GM12878 (cell line): ENCODE data around the gene GFRA1. TPM values are rescaled to one million over a fixed set of nuclear protein-coding genes. Genes with fewer than 3 reads are reported as not detected.

Experiments used
- ATAC-seq: fragments of 200-7000 bp; cut with Tn5 transposase; 3 replicates; pipeline ENCODE4 v1.9.1; 2020; ENCODE audit warnings: mild to moderate bottlenecking, moderate library complexity
- BruUV-seq: library from RNA; stranded (reverse); fragments of 400-500 nt; replicated peaks from 2 replicates; lab custom pipeline; 2021; lab: Mats Ljungman, UMichigan
- CTCF ChIA-PET: fragments of 300-600 bp; sonication (Branson Sonifier 250); formaldehyde crosslinking; extraction: SDS; loops from one replicate; lab custom pipeline; 2021; ENCODE audit warnings: inconsistent platforms; lab: Yijun Ruan, JAX
- POLR2A ChIA-PET: fragments of 350-600 bp; formaldehyde crosslinking; extraction: SDS; loops from one replicate; lab custom pipeline; 2021; ENCODE audit warnings: inconsistent platforms; lab: Charles Lee
- RAD21 ChIA-PET: fragments of 300-600 bp; sonication (Branson Sonifier 250); formaldehyde crosslinking; loops from one replicate; lab custom pipeline; 2023; ENCODE audit warnings: antibody characterized with exemption; ENCODE audit not compliant: unreplicated experiment; lab: Charles Lee
- SMC1A ChIA-PET: fragments of 300-600 bp; sonication (Branson Sonifier 250); formaldehyde crosslinking; loops from one replicate; lab custom pipeline; 2023; ENCODE audit not compliant: unreplicated experiment, uncharacterized antibody; lab: Charles Lee
- DNase-seq: peaks from one replicate; pipeline ENCODE4 v3.0.0-alpha.2; 2011; ENCODE audit warnings: low read depth, low spot score
- FAIRE-seq: peaks from 3 replicates; lab custom pipeline; 2011; peaks lifted over from hg19 to GRCh38; lab: Jason Lieb, UNC
- H2AFZ ChIP-seq: 2 replicates; pipeline ENCODE4 v1.6.0; 2011; ENCODE audit warnings: low read depth, low read length, control low read depth; ENCODE audit not compliant: control insufficient read depth
- H3K27ac ChIP-seq: 2 replicates; pipeline ENCODE4 v1.5.1; 2011; ENCODE audit warnings: control low read depth; ENCODE audit not compliant: control insufficient read depth, insufficient read depth
- H3K27me3 ChIP-seq, 2 experiments: replicated peaks in 1 of 2; 2 replicates each; pipeline versions ENCODE4 v1.6.0 to v1.6.1; 2011; ENCODE audit warnings: low read length in 1 of 2; ENCODE audit not compliant: control insufficient read depth in 2 of 2, insufficient read depth in 2 of 2
- H3K36me3 ChIP-seq, 2 experiments: 2 replicates each; pipeline ENCODE4 v1.5.1; 2011; ENCODE audit warnings: low read length in 1 of 2; ENCODE audit not compliant: control insufficient read depth in 2 of 2, insufficient read depth in 2 of 2
- H3K4me1 ChIP-seq: 2 replicates; pipeline ENCODE4 v1.6.1; 2011; ENCODE audit warnings: mild to moderate bottlenecking, low read length, moderate library complexity, mixed read lengths; ENCODE audit not compliant: control insufficient read depth, insufficient read depth
- H3K4me2 ChIP-seq: 2 replicates; pipeline ENCODE4 v1.6.0; 2011; ENCODE audit warnings: control low read depth; ENCODE audit not compliant: control insufficient read depth, insufficient read depth
- H3K4me3 ChIP-seq: fragments of 200-600 bp; sonication (generic); 2 replicates; pipeline ENCODE4 v1.5.1; 2016
- H3K79me2 ChIP-seq: 2 replicates; pipeline ENCODE4 v1.6.0; 2011; ENCODE audit warnings: low read length; ENCODE audit not compliant: control insufficient read depth, insufficient read depth
- H3K9ac ChIP-seq: 2 replicates; pipeline ENCODE4 v1.8.0; 2011; ENCODE audit warnings: low read length, control low read depth, mixed read lengths; ENCODE audit not compliant: control insufficient read depth, insufficient read depth
- H3K9me3 ChIP-seq: replicated peaks from 3 replicates; pipeline ENCODE4 v1.5.1; 2011; ENCODE audit warnings: mild to moderate bottlenecking, low read length; ENCODE audit not compliant: control insufficient read depth, insufficient read depth
- H4K20me1 ChIP-seq: 2 replicates; pipeline ENCODE4 v1.6.0; 2011; ENCODE audit not compliant: control insufficient read depth, insufficient read depth
- CEBPZ ChIP-seq: fragments of 150-350 bp; IDR thresholded peaks from 2 replicates; pipeline ENCODE4 v1.6.1; 2016; ENCODE audit warnings: low read depth, low read length
- CHD2 ChIP-seq: IDR thresholded peaks from 2 replicates; pipeline ENCODE4 v1.6.1; 2011; ENCODE audit warnings: low read depth, low read length, improper control_type of control experiment, borderline replicate concordance
- CUX1 ChIP-seq: IDR thresholded peaks from 2 replicates; pipeline ENCODE4 v1.6.1; 2012; ENCODE audit warnings: improper control_type of control experiment, low read depth, low read length; ENCODE audit not compliant: insufficient replicate concordance
- FOXM1 ChIP-seq: IDR thresholded peaks from 2 replicates; pipeline ENCODE4 v1.6.1; 2012; ENCODE audit warnings: low read depth, mild to moderate bottlenecking, inconsistent platforms, low read length, moderate library complexity
- NFIC ChIP-seq: IDR thresholded peaks from 2 replicates; pipeline ENCODE4 v1.6.1; 2012; ENCODE audit warnings: low read depth, mild to moderate bottlenecking, inconsistent platforms, low read length, moderate library complexity
- NFXL1 ChIP-seq: fragments of 450-650 bp; IDR thresholded peaks from 2 replicates; pipeline ENCODE4 v1.6.1; 2017; ENCODE audit warnings: antibody characterized with exemption, mild to moderate bottlenecking, borderline replicate concordance
- NKRF ChIP-seq: fragments of 450-650 bp; conservative IDR thresholded peaks from 2 replicates; pipeline ENCODE4 v1.6.1; 2017; ENCODE audit warnings: mild to moderate bottlenecking, moderate library complexity
- ZBED1 ChIP-seq: IDR thresholded peaks from 2 replicates; pipeline ENCODE4 v1.6.1; 2016; ENCODE audit warnings: borderline replicate concordance
- ZBTB11 ChIP-seq: fragments of 450-650 bp; formaldehyde crosslinking; IDR thresholded peaks from 2 replicates; pipeline ENCODE4 v1.5.0; 2022; ENCODE audit warnings: mild to moderate bottlenecking, missing genetic modification characterization
- ZNF384 ChIP-seq: IDR thresholded peaks from 2 replicates; pipeline ENCODE4 v1.6.1; 2012; ENCODE audit warnings: low read depth, mild to moderate bottlenecking, low read length, improper control_type of control experiment, borderline replicate concordance
- WGBS: methylation state at CpG from one replicate; pipeline ENCODE4 v1.1.6; 2016; ENCODE audit warnings: low lambda C conversion rate; ENCODE audit not compliant: insufficient replicate concordance, insufficient coverage; ENCODE audit errors: missing lambda C conversion rate; 5-methylcytosine and 5-hydroxymethylcytosine counted together
- in situ Hi-C: fragments of 300-500 bp; cut with MboI; formaldehyde crosslinking; loops from 9 replicates; pipeline ENCODE4 v1.14.3; 2018; ENCODE audit warnings: mixed read lengths
- intact Hi-C: fragments of 100-400 bp; cut with micrococcal nuclease; formaldehyde crosslinking; loops from one replicate; pipeline ENCODE4 v1.14.2; 2022; ENCODE audit not compliant: unreplicated experiment
- polyA plus RNA-seq, 11 experiments: library from polyadenylated mRNA; depleted of rRNA in 4 of 11; unstranded in 6 of 11; stranded (reverse) in 5 of 11; fragments of >200 nt; fragmentation: Nextera tagmentation in 4 of 11; fragmentation: Illumina TruSeq in 1 of 11; extraction: Ambion mirVana in 4 of 11; extraction: Trizol in 1 of 11; gene quantifications; 1 replicate in 1 of 11; 2 replicates in 10 of 11; pipeline versions ENCODE4 v1.2.1 to v1.2.3, GENCODE V29; 2011 to 2016; ENCODE audit warnings: inconsistent platforms in 2 of 11, missing spikeins in 2 of 11, low read depth in 1 of 11
- total RNA-seq, 4 experiments: library from RNA; depleted of rRNA in 3 of 4; stranded (reverse); fragments of >200 nt in 3 of 4; fragmentation: Illumina TruSeq in 1 of 4; extraction: Trizol in 1 of 4; gene quantifications; 2 replicates each; pipeline versions ENCODE4 v1.2.1 to v1.2.3, GENCODE V29; 2013 to 2021

The GFRA1 gene
- total and polyA plus RNA-seq, 10 of the 15 experiments (the other 5 are each of a cell fraction or from before 2014, with no cell fraction given), result 0.05 to 0.19 TPM; not detected in 8

- ATAC-seq, result no peak
- in situ Hi-C loops, result no loop called here
- intact Hi-C loops, result no loop called here
- no TSS peak for BruUV-seq
- FAIRE-seq, result no peak
- ChIA-PET CTCF (no interaction called here), RAD21 (no interaction called here), SMC1A (no interaction called here), POLR2A (no interaction called here)
- no peak for DNase-seq
- Histone ChIP-seq H3K36me3 (no peaks in the 10 kb centered on the region), H3K4me3 (no peak overlapping the region), H3K9me3 (no peaks in the 10 kb centered on the region), H4K20me1 (no peaks in the 10 kb centered on the region), H3K79me2 (no peaks in the 10 kb centered on the region), H3K27ac (no peak overlapping the region), H3K9ac (no peak overlapping the region), H3K4me1 (no peaks in the 10 kb centered on the region), H3K4me2 (no peak overlapping the region), H2AFZ (no peak overlapping the region), H3K27me3 (no peaks in the 10 kb centered on the region)
- WGBS, result 34% methylated on average over 5 of the region's 5 CpGs
- TF ChIP-seq NFXL1 (no peak), FOXM1 (no peak), ZBED1 (no peak), CHD2 (no peak), ZBTB11 (CRISPR knock-in tag) (no peak), NKRF (no peak), NFIC (no peak), ZNF384 (no peak), CUX1 (no peak), CEBPZ (no peak)
Observed at GRCh38 chr10:116164291-116164690, 108.7 kb downstream of the GFRA1 start.
